ENCODE data around the gene DPAGT1.
A peak's percentile ranks its signal among the peaks of the same experiment; 100 is the strongest.

DNA sequence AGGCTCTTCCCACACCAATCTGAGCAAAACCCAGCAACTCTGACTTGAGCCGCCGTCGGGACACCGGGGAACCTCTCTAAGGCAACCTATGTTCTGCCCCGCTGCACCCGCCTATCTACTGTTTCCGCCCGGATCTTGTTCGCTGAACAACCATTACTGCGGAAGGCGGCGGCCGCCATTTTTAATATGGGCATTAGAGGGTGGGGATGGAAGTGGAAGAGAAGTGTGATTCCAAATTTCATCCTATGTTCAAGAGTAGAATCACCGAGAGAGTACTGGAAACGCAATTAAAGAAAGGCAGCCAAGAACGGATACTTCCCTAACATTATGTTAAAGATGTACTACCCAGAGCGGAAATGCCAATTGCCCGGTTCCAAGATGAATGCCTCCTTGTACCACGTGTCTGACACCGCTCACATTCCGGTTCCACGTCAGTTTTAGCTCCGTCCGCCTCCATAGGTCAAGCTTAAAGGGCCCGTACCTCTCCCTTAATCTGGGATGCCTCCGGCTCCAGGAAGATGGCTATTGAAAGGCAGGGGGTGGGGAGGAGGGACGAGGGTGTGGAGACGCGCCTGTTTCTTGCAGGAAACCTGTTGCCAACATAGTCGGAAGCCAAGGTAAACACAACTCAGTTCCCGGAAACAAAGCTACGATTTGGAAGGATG lies at the start of gene DPAGT1:
- peak; percentile 99 for TF ChIP-seq YY1 (IDR thresholded peaks at IDR 0.05; ENCODE audit: insufficient read depth, insufficient read length)
- TF ChIP-seq ZNF274 (IDR thresholded peaks at IDR 0.05; ENCODE audit: low read depth, low read length) = no peak
- no peak for TF ChIP-seq SUZ12 (IDR thresholded peaks at IDR 0.05; ENCODE audit: extremely low read depth, insufficient read depth, insufficient read length)

All from NT2/D1 (cell line).